Neural cell (in vitro differentiated cells): ENCODE results near the gene DUOXA1. TPM values are rescaled to one million over a fixed set of nuclear protein-coding genes. Genes with fewer than 3 reads are reported as not detected.

Experiments
- H2AFZ ChIP-seq: fragments of 200-600, 300-800 bp; sonication (generic), shearing (Covaris generic); 2 replicates; pipeline ENCODE4 v1.6.0; 2014; ENCODE audit warnings: low read depth, mild to moderate bottlenecking, antibody characterized with exemption, low read length, moderate library complexity
- H3F3A ChIP-seq: fragments of 200-600 bp; shearing (Covaris generic); 2 replicates; pipeline ENCODE4 v1.6.1; 2016; ENCODE audit warnings: mild to moderate bottlenecking, moderate library complexity, mixed read lengths, antibody characterized with exemption, low read length; ENCODE audit not compliant: insufficient read depth, poor library complexity, severe bottlenecking
- H3K27ac ChIP-seq: fragments of 200-600, 300-800 bp; sonication (generic), shearing (Covaris generic); 2 replicates; pipeline ENCODE4 v1.5.1; 2014; ENCODE audit warnings: mild to moderate bottlenecking, low read length, moderate library complexity
- H3K27me3 ChIP-seq: fragments of 300-800, 200-600 bp; sonication (generic), shearing (Covaris generic); 2 replicates; pipeline ENCODE4 v1.6.0; 2014; ENCODE audit warnings: mild to moderate bottlenecking, low read depth, low read length, moderate library complexity; ENCODE audit not compliant: insufficient read depth
- H3K36me3 ChIP-seq: fragments of 300-800, 200-600 bp; sonication (generic), shearing (Covaris generic); 2 replicates; pipeline ENCODE4 v1.5.1; 2014; ENCODE audit warnings: mild to moderate bottlenecking, antibody characterized with exemption, low read length, moderate library complexity; ENCODE audit not compliant: insufficient read depth
- H3K4me2 ChIP-seq: fragments of 300-800, 200-600 bp; sonication (generic), shearing (Covaris generic); 2 replicates; pipeline ENCODE4 v1.6.0; 2014; ENCODE audit warnings: mild to moderate bottlenecking, low read length
- H3K4me3 ChIP-seq: fragments of 300-800, 200-600 bp; sonication (generic), shearing (Covaris generic); 2 replicates; pipeline ENCODE4 v1.5.1; 2014; ENCODE audit warnings: mild to moderate bottlenecking, low read length, moderate library complexity
- H3K79me2 ChIP-seq: fragments of 200-600 bp; shearing (Covaris generic); replicated peaks from 2 replicates; pipeline ENCODE4 v1.6.0; 2014; ENCODE audit warnings: mild to moderate bottlenecking, low read length, moderate library complexity; ENCODE audit not compliant: insufficient read depth
- H3K9ac ChIP-seq: fragments of 300-800, 200-600 bp; sonication (generic), shearing (Covaris generic); 2 replicates; pipeline ENCODE4 v1.6.1; 2016; ENCODE audit warnings: mild to moderate bottlenecking, low read length, mixed read lengths
- H3K9me2 ChIP-seq: fragments of 200-600 bp; shearing (Covaris generic); 2 replicates; pipeline ENCODE4 v1.6.1; 2016; ENCODE audit warnings: mild to moderate bottlenecking, low read length, mixed read lengths; ENCODE audit not compliant: insufficient read depth
- H3K9me3 ChIP-seq: fragments of 200-600, 300-800 bp; sonication (generic), shearing (Covaris generic); 2 replicates; pipeline ENCODE4 v1.6.1; 2016; ENCODE audit warnings: mild to moderate bottlenecking, mixed run types, low read length, moderate library complexity, mixed read lengths
- H4K20me1 ChIP-seq: fragments of 200-600 bp; shearing (Covaris generic); 2 replicates; pipeline ENCODE4 v1.6.1; 2016; ENCODE audit warnings: mild to moderate bottlenecking, mixed run types; ENCODE audit not compliant: insufficient read depth
- CTCF ChIP-seq: fragments of 450-650 bp; IDR thresholded peaks from 2 replicates; pipeline ENCODE4 v1.5.1; 2014; ENCODE audit warnings: antibody characterized with exemption, mild to moderate bottlenecking, moderate library complexity; ENCODE audit not compliant: poor library complexity, severe bottlenecking
- EP300 ChIP-seq: fragments of 450-650 bp; conservative IDR thresholded peaks from 2 replicates; pipeline ENCODE4 v1.6.1; 2014; ENCODE audit warnings: antibody characterized with exemption, mild to moderate bottlenecking, moderate library complexity; ENCODE audit not compliant: poor library complexity, severe bottlenecking
- EZH2 ChIP-seq: fragments of 200-600, 300-800 bp; shearing (Covaris generic), sonication (generic); IDR thresholded peaks from 2 replicates; pipeline ENCODE4 v1.6.1; 2014; ENCODE audit warnings: antibody characterized with exemption, low read length, borderline replicate concordance, mild to moderate bottlenecking; ENCODE audit not compliant: insufficient read depth, poor library complexity, severe bottlenecking
- MXI1 ChIP-seq: fragments of 450-650 bp; conservative IDR thresholded peaks from 2 replicates; pipeline ENCODE4 v1.6.1; 2014; ENCODE audit warnings: antibody characterized with exemption, mild to moderate bottlenecking; ENCODE audit not compliant: poor library complexity, severe bottlenecking
- POLR2AphosphoS5 ChIP-seq: IDR thresholded peaks from 2 replicates; pipeline ENCODE4 v1.6.1; 2012
- RAD21 ChIP-seq: fragments of 450-650 bp; conservative IDR thresholded peaks from 2 replicates; pipeline ENCODE4 v1.6.1; 2014; ENCODE audit warnings: antibody characterized with exemption, mild to moderate bottlenecking, moderate library complexity
- REST ChIP-seq: IDR thresholded peaks from 2 replicates; pipeline ENCODE4 v1.6.1; 2012; ENCODE audit warnings: borderline replicate concordance
- SMC3 ChIP-seq: fragments of 450-650 bp; conservative IDR thresholded peaks from 2 replicates; pipeline ENCODE4 v1.6.1; 2014; ENCODE audit warnings: antibody characterized with exemption, mild to moderate bottlenecking, moderate library complexity; ENCODE audit not compliant: poor library complexity
- TAF1 ChIP-seq: IDR thresholded peaks from 2 replicates; pipeline ENCODE4 v1.6.1; 2012; ENCODE audit warnings: low read depth
- polyA plus RNA-seq: library from polyadenylated mRNA; depleted of rRNA; stranded (reverse); fragments of >200 nt; gene quantifications from 2 replicates; pipeline ENCODE4 v1.2.3, GENCODE V29; 2014

The DUOXA1 gene
- polyA plus RNA-seq, 1 donor from 2014 or later, result not detected

GRCh38 chr15:45141386-45141785 is 11.7 kb upstream of the DUOXA1 start:
- H3K9ac ChIP-seq, result no peak overlapping the region
- H3K79me2 ChIP-seq, result no peaks in the 10 kb centered on the region
- TF ChIP-seq TAF1 (no peak), SMC3 (no peak), MXI1 (no peak), POLR2AphosphoS5 (no peak), EZH2 (no peak), REST (no peak), CTCF (no peak), RAD21 (no peak), EP300 (no peak)
- H3F3A ChIP-seq, result no peaks in the 10 kb centered on the region
- H2AFZ ChIP-seq, result no peak overlapping the region
- H3K36me3 ChIP-seq, result no peaks in the 10 kb centered on the region
- H3K4me3 ChIP-seq, result no peak overlapping the region
- H3K9me2 ChIP-seq, result no peaks in the 10 kb centered on the region
- no peak overlapping the region for H3K4me2 ChIP-seq
- peaks cover 6% of the 10 kb centered on the region for H3K27me3 ChIP-seq
- H4K20me1 ChIP-seq, result no peaks in the 10 kb centered on the region
- H3K9me3 ChIP-seq, result no peaks in the 10 kb centered on the region
- H3K27ac ChIP-seq, result no peak overlapping the region

- TF ChIP-seq POLR2AphosphoS5 (no peak), TAF1 (no peak), MXI1 (no peak), EP300 (no peak), SMC3 (no peak), EZH2 (no peak), CTCF (no peak)
- no peaks in the 10 kb centered on the region for H3K79me2 ChIP-seq
- H3K27ac ChIP-seq, result no peak overlapping the region
- H3F3A ChIP-seq, result no peaks in the 10 kb centered on the region
- H3K27me3 ChIP-seq, result peaks cover 12% of the 10 kb centered on the region
- H3K4me2 ChIP-seq, result no peak overlapping the region
- H3K9me2 ChIP-seq, result no peaks in the 10 kb centered on the region
- H3K36me3 ChIP-seq, result no peaks in the 10 kb centered on the region
- H3K9me3 ChIP-seq, result no peaks in the 10 kb centered on the region
- no peak overlapping the region for H2AFZ ChIP-seq
- H4K20me1 ChIP-seq, result no peaks in the 10 kb centered on the region
- H3K4me3 ChIP-seq, result no peak overlapping the region
- H3K9ac ChIP-seq, result no peak overlapping the region
Measured at GRCh38 chr15:45140557-45141250, 11.0 kb upstream of the DUOXA1 start.
